Neural cell (in vitro differentiated cells): Measurements from ENCODE around the gene ENO3. TPM values are rescaled to one million over a fixed set of nuclear protein-coding genes. Genes with fewer than 3 reads are reported as not detected.

Experiments
- H2AFZ ChIP-seq: fragments of 200-600, 300-800 bp; sonication (generic), shearing (Covaris generic); 2 replicates; pipeline ENCODE4 v1.6.0; 2014; ENCODE audit warnings: low read depth, mild to moderate bottlenecking, antibody characterized with exemption, low read length, moderate library complexity
- H3F3A ChIP-seq: fragments of 200-600 bp; shearing (Covaris generic); 2 replicates; pipeline ENCODE4 v1.6.1; 2016; ENCODE audit warnings: mild to moderate bottlenecking, moderate library complexity, mixed read lengths, antibody characterized with exemption, low read length; ENCODE audit not compliant: insufficient read depth, poor library complexity, severe bottlenecking
- H3K27ac ChIP-seq: fragments of 200-600, 300-800 bp; sonication (generic), shearing (Covaris generic); 2 replicates; pipeline ENCODE4 v1.5.1; 2014; ENCODE audit warnings: mild to moderate bottlenecking, low read length, moderate library complexity
- H3K27me3 ChIP-seq: fragments of 300-800, 200-600 bp; sonication (generic), shearing (Covaris generic); 2 replicates; pipeline ENCODE4 v1.6.0; 2014; ENCODE audit warnings: mild to moderate bottlenecking, low read depth, low read length, moderate library complexity; ENCODE audit not compliant: insufficient read depth
- H3K36me3 ChIP-seq: fragments of 300-800, 200-600 bp; sonication (generic), shearing (Covaris generic); 2 replicates; pipeline ENCODE4 v1.5.1; 2014; ENCODE audit warnings: mild to moderate bottlenecking, antibody characterized with exemption, low read length, moderate library complexity; ENCODE audit not compliant: insufficient read depth
- H3K4me2 ChIP-seq: fragments of 300-800, 200-600 bp; sonication (generic), shearing (Covaris generic); 2 replicates; pipeline ENCODE4 v1.6.0; 2014; ENCODE audit warnings: mild to moderate bottlenecking, low read length
- H3K4me3 ChIP-seq: fragments of 300-800, 200-600 bp; sonication (generic), shearing (Covaris generic); 2 replicates; pipeline ENCODE4 v1.5.1; 2014; ENCODE audit warnings: mild to moderate bottlenecking, low read length, moderate library complexity
- H3K79me2 ChIP-seq: fragments of 200-600 bp; shearing (Covaris generic); replicated peaks from 2 replicates; pipeline ENCODE4 v1.6.0; 2014; ENCODE audit warnings: mild to moderate bottlenecking, low read length, moderate library complexity; ENCODE audit not compliant: insufficient read depth
- H3K9ac ChIP-seq: fragments of 300-800, 200-600 bp; sonication (generic), shearing (Covaris generic); 2 replicates; pipeline ENCODE4 v1.6.1; 2016; ENCODE audit warnings: mild to moderate bottlenecking, low read length, mixed read lengths
- H3K9me2 ChIP-seq: fragments of 200-600 bp; shearing (Covaris generic); 2 replicates; pipeline ENCODE4 v1.6.1; 2016; ENCODE audit warnings: mild to moderate bottlenecking, low read length, mixed read lengths; ENCODE audit not compliant: insufficient read depth
- H3K9me3 ChIP-seq: fragments of 200-600, 300-800 bp; sonication (generic), shearing (Covaris generic); 2 replicates; pipeline ENCODE4 v1.6.1; 2016; ENCODE audit warnings: mild to moderate bottlenecking, mixed run types, low read length, moderate library complexity, mixed read lengths
- H4K20me1 ChIP-seq: fragments of 200-600 bp; shearing (Covaris generic); 2 replicates; pipeline ENCODE4 v1.6.1; 2016; ENCODE audit warnings: mild to moderate bottlenecking, mixed run types; ENCODE audit not compliant: insufficient read depth
- EP300 ChIP-seq: fragments of 450-650 bp; conservative IDR thresholded peaks from 2 replicates; pipeline ENCODE4 v1.6.1; 2014; ENCODE audit warnings: antibody characterized with exemption, mild to moderate bottlenecking, moderate library complexity; ENCODE audit not compliant: poor library complexity, severe bottlenecking
- EZH2 ChIP-seq: fragments of 200-600, 300-800 bp; shearing (Covaris generic), sonication (generic); IDR thresholded peaks from 2 replicates; pipeline ENCODE4 v1.6.1; 2014; ENCODE audit warnings: antibody characterized with exemption, low read length, borderline replicate concordance, mild to moderate bottlenecking; ENCODE audit not compliant: insufficient read depth, poor library complexity, severe bottlenecking
- MXI1 ChIP-seq: fragments of 450-650 bp; conservative IDR thresholded peaks from 2 replicates; pipeline ENCODE4 v1.6.1; 2014; ENCODE audit warnings: antibody characterized with exemption, mild to moderate bottlenecking; ENCODE audit not compliant: poor library complexity, severe bottlenecking
- POLR2AphosphoS5 ChIP-seq: IDR thresholded peaks from 2 replicates; pipeline ENCODE4 v1.6.1; 2012
- RAD21 ChIP-seq: fragments of 450-650 bp; conservative IDR thresholded peaks from 2 replicates; pipeline ENCODE4 v1.6.1; 2014; ENCODE audit warnings: antibody characterized with exemption, mild to moderate bottlenecking, moderate library complexity
- SMC3 ChIP-seq: fragments of 450-650 bp; conservative IDR thresholded peaks from 2 replicates; pipeline ENCODE4 v1.6.1; 2014; ENCODE audit warnings: antibody characterized with exemption, mild to moderate bottlenecking, moderate library complexity; ENCODE audit not compliant: poor library complexity
- TAF1 ChIP-seq: IDR thresholded peaks from 2 replicates; pipeline ENCODE4 v1.6.1; 2012; ENCODE audit warnings: low read depth
- polyA plus RNA-seq: library from polyadenylated mRNA; depleted of rRNA; stranded (reverse); fragments of >200 nt; gene quantifications from 2 replicates; pipeline ENCODE4 v1.2.3, GENCODE V29; 2014
- TF ChIP-seq, protein P1 (sequence below): fragments of 450-650 bp; IDR thresholded peaks from 2 replicates; pipeline ENCODE4 v1.5.1; 2014; ENCODE audit warnings: antibody characterized with exemption, mild to moderate bottlenecking, moderate library complexity; ENCODE audit not compliant: poor library complexity, severe bottlenecking
- TF ChIP-seq, protein P2 (sequence below): IDR thresholded peaks from 2 replicates; pipeline ENCODE4 v1.6.1; 2012; ENCODE audit warnings: borderline replicate concordance

ENO3 gene
- polyA plus RNA-seq, 1 donor from 2014 or later: 2.3 TPM

DNA sequence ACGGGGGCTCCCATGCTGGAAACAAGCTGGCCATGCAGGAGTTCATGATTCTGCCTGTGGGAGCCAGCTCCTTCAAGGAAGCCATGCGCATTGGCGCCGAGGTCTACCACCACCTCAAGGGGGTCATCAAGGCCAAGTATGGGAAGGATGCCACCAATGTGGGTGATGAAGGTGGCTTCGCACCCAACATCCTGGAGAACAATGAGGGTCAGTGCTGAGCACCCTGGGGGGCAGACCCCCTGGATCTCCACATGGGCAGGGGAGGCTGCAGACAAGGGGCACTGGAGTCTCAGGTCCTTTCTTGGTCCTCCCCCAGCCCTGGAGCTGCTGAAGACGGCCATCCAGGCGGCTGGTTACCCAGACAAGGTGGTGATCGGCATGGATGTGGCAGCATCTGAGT, 4.2 kb downstream of the ENO3 start:
- no peaks in the 10 kb centered on the region for H3K27me3 ChIP-seq
- no peaks in the 10 kb centered on the region for H3K9me3 ChIP-seq
- H3K36me3 ChIP-seq: no peaks in the 10 kb centered on the region

DNA sequence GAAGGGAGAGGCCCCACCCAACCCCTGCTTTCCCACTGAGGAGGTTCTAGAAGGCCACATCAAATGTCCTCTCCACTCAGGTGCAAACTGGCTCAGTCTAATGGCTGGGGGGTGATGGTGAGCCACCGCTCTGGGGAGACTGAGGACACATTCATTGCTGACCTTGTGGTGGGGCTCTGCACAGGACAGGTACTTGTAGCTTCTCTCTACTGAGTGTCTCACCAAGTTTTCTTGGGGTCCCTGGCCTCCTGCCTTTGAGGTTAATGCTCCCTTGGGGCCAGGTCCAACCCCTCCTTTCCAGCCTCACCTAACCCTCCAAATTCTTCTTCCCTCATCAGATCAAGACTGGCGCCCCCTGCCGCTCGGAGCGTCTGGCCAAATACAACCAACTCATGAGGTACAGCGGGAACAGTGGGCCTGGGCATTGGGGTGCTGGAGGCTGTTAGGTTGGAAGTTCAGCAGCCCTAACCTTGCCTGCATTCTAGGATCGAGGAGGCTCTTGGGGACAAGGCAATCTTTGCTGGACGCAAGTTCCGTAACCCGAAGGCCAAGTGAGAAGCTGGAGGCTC, 5.7 kb downstream of the ENO3 start:
- Histone ChIP-seq H3F3A (no peaks in the 10 kb centered on the region), H3K27ac (no peak overlapping the region), H3K4me3 (no peak overlapping the region), H3K36me3 (no peaks in the 10 kb centered on the region), H3K79me2 (no peaks in the 10 kb centered on the region), H4K20me1 (no peaks in the 10 kb centered on the region), H3K9me3 (no peaks in the 10 kb centered on the region), H3K9me2 (no peaks in the 10 kb centered on the region), H3K9ac (no peak overlapping the region), H3K4me2 (no peak overlapping the region), H2AFZ (no peak overlapping the region), H3K27me3 (no peaks in the 10 kb centered on the region)
- TF ChIP-seq, protein P1, sequence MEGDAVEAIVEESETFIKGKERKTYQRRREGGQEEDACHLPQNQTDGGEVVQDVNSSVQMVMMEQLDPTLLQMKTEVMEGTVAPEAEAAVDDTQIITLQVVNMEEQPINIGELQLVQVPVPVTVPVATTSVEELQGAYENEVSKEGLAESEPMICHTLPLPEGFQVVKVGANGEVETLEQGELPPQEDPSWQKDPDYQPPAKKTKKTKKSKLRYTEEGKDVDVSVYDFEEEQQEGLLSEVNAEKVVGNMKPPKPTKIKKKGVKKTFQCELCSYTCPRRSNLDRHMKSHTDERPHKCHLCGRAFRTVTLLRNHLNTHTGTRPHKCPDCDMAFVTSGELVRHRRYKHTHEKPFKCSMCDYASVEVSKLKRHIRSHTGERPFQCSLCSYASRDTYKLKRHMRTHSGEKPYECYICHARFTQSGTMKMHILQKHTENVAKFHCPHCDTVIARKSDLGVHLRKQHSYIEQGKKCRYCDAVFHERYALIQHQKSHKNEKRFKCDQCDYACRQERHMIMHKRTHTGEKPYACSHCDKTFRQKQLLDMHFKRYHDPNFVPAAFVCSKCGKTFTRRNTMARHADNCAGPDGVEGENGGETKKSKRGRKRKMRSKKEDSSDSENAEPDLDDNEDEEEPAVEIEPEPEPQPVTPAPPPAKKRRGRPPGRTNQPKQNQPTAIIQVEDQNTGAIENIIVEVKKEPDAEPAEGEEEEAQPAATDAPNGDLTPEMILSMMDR: no peak
- TF ChIP-seq SMC3 (no peak), TAF1 (no peak), RAD21 (no peak), EP300 (no peak), POLR2AphosphoS5 (no peak), MXI1 (no peak), EZH2 (no peak)
- TF ChIP-seq, protein P2, sequence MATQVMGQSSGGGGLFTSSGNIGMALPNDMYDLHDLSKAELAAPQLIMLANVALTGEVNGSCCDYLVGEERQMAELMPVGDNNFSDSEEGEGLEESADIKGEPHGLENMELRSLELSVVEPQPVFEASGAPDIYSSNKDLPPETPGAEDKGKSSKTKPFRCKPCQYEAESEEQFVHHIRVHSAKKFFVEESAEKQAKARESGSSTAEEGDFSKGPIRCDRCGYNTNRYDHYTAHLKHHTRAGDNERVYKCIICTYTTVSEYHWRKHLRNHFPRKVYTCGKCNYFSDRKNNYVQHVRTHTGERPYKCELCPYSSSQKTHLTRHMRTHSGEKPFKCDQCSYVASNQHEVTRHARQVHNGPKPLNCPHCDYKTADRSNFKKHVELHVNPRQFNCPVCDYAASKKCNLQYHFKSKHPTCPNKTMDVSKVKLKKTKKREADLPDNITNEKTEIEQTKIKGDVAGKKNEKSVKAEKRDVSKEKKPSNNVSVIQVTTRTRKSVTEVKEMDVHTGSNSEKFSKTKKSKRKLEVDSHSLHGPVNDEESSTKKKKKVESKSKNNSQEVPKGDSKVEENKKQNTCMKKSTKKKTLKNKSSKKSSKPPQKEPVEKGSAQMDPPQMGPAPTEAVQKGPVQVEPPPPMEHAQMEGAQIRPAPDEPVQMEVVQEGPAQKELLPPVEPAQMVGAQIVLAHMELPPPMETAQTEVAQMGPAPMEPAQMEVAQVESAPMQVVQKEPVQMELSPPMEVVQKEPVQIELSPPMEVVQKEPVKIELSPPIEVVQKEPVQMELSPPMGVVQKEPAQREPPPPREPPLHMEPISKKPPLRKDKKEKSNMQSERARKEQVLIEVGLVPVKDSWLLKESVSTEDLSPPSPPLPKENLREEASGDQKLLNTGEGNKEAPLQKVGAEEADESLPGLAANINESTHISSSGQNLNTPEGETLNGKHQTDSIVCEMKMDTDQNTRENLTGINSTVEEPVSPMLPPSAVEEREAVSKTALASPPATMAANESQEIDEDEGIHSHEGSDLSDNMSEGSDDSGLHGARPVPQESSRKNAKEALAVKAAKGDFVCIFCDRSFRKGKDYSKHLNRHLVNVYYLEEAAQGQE: no peak

More for the DNA sequence above, 4.2 kb downstream of the ENO3 start:
- Histone ChIP-seq H3K4me3 (no peak overlapping the region), H3K79me2 (no peaks in the 10 kb centered on the region), H3K9me2 (no peaks in the 10 kb centered on the region), H3K27ac (no peak overlapping the region), H3K9ac (no peak overlapping the region), H3K4me2 (no peak overlapping the region), H3F3A (no peaks in the 10 kb centered on the region), H4K20me1 (no peaks in the 10 kb centered on the region), H2AFZ (no peak overlapping the region)
- TF ChIP-seq POLR2AphosphoS5 (no peak), SMC3 (no peak), MXI1 (no peak)
